ENCODE data around the gene ZNF710. TPM values are rescaled to one million over a fixed set of nuclear protein-coding genes. Genes with fewer than 3 reads are reported as not detected.

Gene ZNF710
- total and polyA plus RNA-seq, 10 donors: 12.5 to 66.4 (median 30.2) TPM

GRCh38 chr15:89985111-89985510, 16.0 kb upstream of the ZNF710 start:
- Histone ChIP-seq H3K4me1 (no peaks in the 10 kb centered on the region), H3K4me3 (no peak overlapping the region)

GRCh38 chr15:89991312-89991711, 9.8 kb upstream of the ZNF710 start:
- no peak for DNase-seq
- TF ChIP-seq POLR2AphosphoS5 (IDR thresholded peaks at IDR 0.05) (no peak), POLR2A (IDR thresholded peaks at IDR 0.05) (no peak), CTCF (IDR thresholded peaks at IDR 0.05 in 8 of 11, conservative IDR thresholded peaks at IDR 0.05 in 3 of 11) (no peak)
- no peaks in the 10 kb centered on the region for H3K27me3 ChIP-seq (replicated peaks in 1 of 7)
- H3K4me3 ChIP-seq: no peak overlapping the region
- no peak overlapping the region for H3K27ac ChIP-seq
- no peaks in the 10 kb centered on the region for H3K36me3 ChIP-seq
- peaks cover 0 to 17% (median 0%) of the 10 kb centered on the region in 6 donors for H3K4me1 ChIP-seq
- 54 to 62% (median 57%) methylated on average over 4 of the region's 4 CpGs for WGBS, 5 donors
- intact Hi-C loops (cut with DNase I; ENCODE audit: low total_unique reads): no loop called here
- H3K9me3 ChIP-seq: no peaks in the 10 kb centered on the region

More at GRCh38 chr15:89985111-89985510, 16.0 kb upstream of the ZNF710 start:
- H3K27ac ChIP-seq: no peak overlapping the region
- DNase-seq: no peak
- WGBS, 5 donors: 85 to 92% (median 90%) methylated on average over 3 of the region's 3 CpGs
- H3K36me3 ChIP-seq: no peaks in the 10 kb centered on the region
- H3K9me3 ChIP-seq: peaks cover 0 to 25% (median 15%) of the 10 kb centered on the region in 8 donors
- H3K27me3 ChIP-seq (replicated peaks in 1 of 7): peaks cover 0 to 5% (median 0%) of the 10 kb centered on the region in 7 donors
- TF ChIP-seq POLR2AphosphoS5 (IDR thresholded peaks at IDR 0.05) (no peak), CTCF (IDR thresholded peaks at IDR 0.05 in 8 of 11, conservative IDR thresholded peaks at IDR 0.05 in 3 of 11) (no peak), POLR2A (IDR thresholded peaks at IDR 0.05) (no peak)
- intact Hi-C loops (cut with DNase I; ENCODE audit: low total_unique reads): no loop called here

- Histone ChIP-seq H3K4me1 (peaks cover 0 to 20% (median 1%) of the 10 kb centered on the region in 6 donors), H3K36me3 (no peaks in the 10 kb centered on the region), H3K4me3 (no peak overlapping the region), H3K27me3 (replicated peaks in 1 of 7) (no peaks in the 10 kb centered on the region), H3K9me3 (no peaks in the 10 kb centered on the region), H3K27ac (peak overlapping the region in 1 of 8 donors; percentile 47)
- intact Hi-C loops (cut with DNase I; ENCODE audit: low total_unique reads): no loop called here
- DNase-seq: no peak
- WGBS, 5 donors: 57 to 74% (median 62%) methylated on average over 1 of the region's 1 CpG
- TF ChIP-seq POLR2A (IDR thresholded peaks at IDR 0.05) (no peak), CTCF (IDR thresholded peaks at IDR 0.05 in 8 of 11, conservative IDR thresholded peaks at IDR 0.05 in 3 of 11) (no peak), POLR2AphosphoS5 (IDR thresholded peaks at IDR 0.05) (no peak)
Observed at GRCh38 chr15:89993349-89993748, 7.8 kb upstream of the ZNF710 start.

DNA sequence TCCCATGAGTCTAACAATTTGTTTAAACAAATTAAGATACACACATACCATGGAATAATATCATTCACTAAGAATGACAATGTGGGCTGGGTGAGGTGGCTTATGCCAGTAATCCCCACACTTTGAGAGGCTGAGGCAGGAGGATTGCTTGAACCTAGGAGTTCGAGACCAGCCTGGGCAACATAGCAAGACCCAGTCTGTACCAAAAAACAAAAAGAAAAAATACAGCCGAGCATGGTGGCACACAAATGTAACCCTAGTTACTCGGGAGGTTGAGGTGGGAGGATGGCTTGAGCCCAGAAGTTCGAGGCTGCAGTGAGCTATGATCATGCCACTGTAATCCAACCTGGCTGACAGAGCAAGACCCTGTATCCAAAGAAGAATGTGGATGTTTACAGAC, 4.0 kb upstream of the ZNF710 start:
- Histone ChIP-seq H3K4me3 (no peak overlapping the region), H3K36me3 (no peaks in the 10 kb centered on the region), H3K4me1 (peaks cover 10 to 40% (median 25%) of the 10 kb centered on the region in 6 donors), H3K9me3 (no peaks in the 10 kb centered on the region), H3K27ac (no peak overlapping the region), H3K27me3 (replicated peaks in 1 of 7) (no peaks in the 10 kb centered on the region)
- WGBS, 5 donors: 88 to 94% (median 91%) methylated on average over 4 of the region's 4 CpGs
- no peak for DNase-seq
- TF ChIP-seq POLR2AphosphoS5 (IDR thresholded peaks at IDR 0.05) (no peak), POLR2A (IDR thresholded peaks at IDR 0.05) (no peak), CTCF (IDR thresholded peaks at IDR 0.05 in 8 of 11, conservative IDR thresholded peaks at IDR 0.05 in 3 of 11) (no peak)
- intact Hi-C loops (cut with DNase I; ENCODE audit: low total_unique reads): no loop called here
